Liver (tissue), 9 donors: Measurements from ENCODE around the gene ADGRA1. TPM values are rescaled to one million over a fixed set of nuclear protein-coding genes. Genes with fewer than 3 reads are reported as not detected.

ENCODE experiments used
- DNase-seq: peaks from one replicate; pipeline ENCODE4 v3.0.0-alpha.2; 2017; ENCODE audit warnings: low spot score
- H3K27ac ChIP-seq, 2 donors: one replicate each; pipeline ENCODE4 v1.7.0; 2013; ENCODE audit warnings: inconsistent platforms in 2 of 2, low read length in 2 of 2, control low read depth in 1 of 2, low read depth in 1 of 2, mild to moderate bottlenecking in 1 of 2
- H3K27me3 ChIP-seq, 4 donors: one replicate each; pipeline versions ENCODE4 v1.6.1 to v1.7.0; 2013; ENCODE audit warnings: low read length in 3 of 4, inconsistent platforms in 1 of 4, mild to moderate bottlenecking in 1 of 4, moderate library complexity in 1 of 4; ENCODE audit not compliant: control insufficient read depth in 4 of 4, insufficient read depth in 4 of 4
- H3K36me3 ChIP-seq, 4 donors: one replicate each; pipeline versions ENCODE4 v1.6.1 to v1.7.0; 2013; ENCODE audit warnings: low read length in 3 of 4, mild to moderate bottlenecking in 3 of 4, low read depth in 1 of 4, moderate library complexity in 1 of 4; ENCODE audit not compliant: control insufficient read depth in 4 of 4, insufficient read depth in 3 of 4
- H3K4me1 ChIP-seq, 4 donors: one replicate each; pipeline versions ENCODE4 v1.6.1 to v1.7.0; 2013; ENCODE audit warnings: low read length in 3 of 4, mild to moderate bottlenecking in 3 of 4, moderate library complexity in 1 of 4; ENCODE audit not compliant: control insufficient read depth in 4 of 4, insufficient read depth in 4 of 4
- H3K4me3 ChIP-seq, 3 donors: one replicate each; pipeline versions ENCODE4 v1.6.1 to v1.7.0; 2013; ENCODE audit warnings: low read length in 3 of 3, control low read depth in 1 of 3, low read depth in 1 of 3, mild to moderate bottlenecking in 1 of 3
- H3K9ac ChIP-seq, 2 donors: one replicate each; pipeline ENCODE4 v1.7.0; 2013; ENCODE audit warnings: low read length in 2 of 2, mild to moderate bottlenecking in 2 of 2, moderate library complexity in 2 of 2, control low read depth in 1 of 2, low read depth in 1 of 2
- H3K9me3 ChIP-seq, 4 donors: one replicate each; pipeline versions ENCODE4 v1.6.1 to v1.7.0; 2013; ENCODE audit warnings: low read length in 3 of 4; ENCODE audit not compliant: control insufficient read depth in 4 of 4
- EGR1 ChIP-seq, 2 donors: IDR thresholded peaks; 2 replicates each; pipeline ENCODE4 v1.6.1; 2016 to 2018; ENCODE audit warnings: antibody characterized with exemption in 2 of 2, low read depth in 2 of 2
- FOXA1 ChIP-seq: IDR thresholded peaks from 2 replicates; pipeline ENCODE4 v1.6.1; 2016; ENCODE audit warnings: antibody characterized with exemption
- FOXA2 ChIP-seq: IDR thresholded peaks from 2 replicates; pipeline ENCODE4 v1.6.1; 2016; ENCODE audit warnings: antibody characterized with exemption
- GABPA ChIP-seq, 2 donors: IDR thresholded peaks in 1 of 2; conservative IDR thresholded peaks in 1 of 2; 2 replicates each; pipeline ENCODE4 v1.6.1; 2016; ENCODE audit warnings: antibody characterized with exemption in 2 of 2, mild to moderate bottlenecking in 1 of 2, moderate library complexity in 1 of 2
- HNF4A ChIP-seq, 2 donors: conservative IDR thresholded peaks; 2 replicates each; pipeline ENCODE4 v1.6.1; 2016; ENCODE audit warnings: antibody characterized with exemption in 2 of 2, mild to moderate bottlenecking in 2 of 2
- HNF4G ChIP-seq: IDR thresholded peaks from 2 replicates; pipeline ENCODE4 v1.6.1; 2016; ENCODE audit warnings: antibody characterized with exemption
- NR2F2 ChIP-seq: IDR thresholded peaks from 2 replicates; pipeline ENCODE4 v1.6.1; 2016; ENCODE audit warnings: antibody characterized with exemption
- RAD21 ChIP-seq, 2 donors: IDR thresholded peaks; 2 replicates each; pipeline ENCODE4 v1.6.1; 2016; ENCODE audit warnings: antibody characterized with exemption in 2 of 2, mild to moderate bottlenecking in 2 of 2
- RXRA ChIP-seq, 2 donors: IDR thresholded peaks; 2 replicates each; pipeline ENCODE4 v1.6.1; 2017 to 2018; ENCODE audit warnings: antibody characterized with exemption in 2 of 2, mild to moderate bottlenecking in 1 of 2
- SP1 ChIP-seq: IDR thresholded peaks from 2 replicates; pipeline ENCODE4 v1.6.1; 2018; ENCODE audit warnings: antibody characterized with exemption, mild to moderate bottlenecking
- TAF1 ChIP-seq: conservative IDR thresholded peaks from 2 replicates; pipeline ENCODE4 v1.6.1; 2016; ENCODE audit warnings: antibody characterized with exemption, mild to moderate bottlenecking
- YY1 ChIP-seq: IDR thresholded peaks from 2 replicates; pipeline ENCODE4 v1.6.1; 2016; ENCODE audit warnings: antibody characterized with exemption, mild to moderate bottlenecking
- WGBS: extraction: QIAGEN DNeasy Blood & Tissue Kit; methylation state at CpG from one replicate; pipeline ENCODE4 v1.1.7; 2013; 5-methylcytosine and 5-hydroxymethylcytosine counted together
- polyA plus RNA-seq, 2 donors: library from polyadenylated mRNA; stranded (reverse) in 1 of 2; unstranded in 1 of 2; fragments of 200-250 nt in 1 of 2; fragments of >200 nt in 1 of 2; fragmentation: Nextera tagmentation in 1 of 2; extraction: Ambion mirVana in 1 of 2; gene quantifications; one replicate each; pipeline versions ENCODE4 v1.2.1 to v1.2.3, GENCODE V29; 2013 to 2015
- total RNA-seq, 2 donors: library from RNA; depleted of rRNA; stranded (reverse); fragments of >200 nt; gene quantifications; one replicate each; pipeline ENCODE4 v1.2.3, GENCODE V29; 2014
- TF ChIP-seq, protein P1 (sequence below): IDR thresholded peaks from 2 replicates; pipeline ENCODE4 v1.6.1; 2016; ENCODE audit warnings: antibody characterized with exemption
- TF ChIP-seq, protein P2 (sequence below): IDR thresholded peaks from 2 replicates; pipeline ENCODE4 v1.6.1; 2016; ENCODE audit warnings: antibody characterized with exemption
- TF ChIP-seq, protein P3 (sequence below): fragments of 150-350 bp; IDR thresholded peaks from 2 replicates; pipeline ENCODE4 v1.5.1; 2017; ENCODE audit warnings: improper control_type of control experiment, low read depth, low read length; ENCODE audit not compliant: missing input control
- TF ChIP-seq, protein P4 (sequence below): IDR thresholded peaks from 2 replicates; pipeline ENCODE4 v1.6.1; 2016; ENCODE audit warnings: antibody characterized with exemption
- TF ChIP-seq, protein P5 (sequence below): IDR thresholded peaks from 2 replicates; pipeline ENCODE4 v1.6.1; 2016; ENCODE audit warnings: antibody characterized with exemption, mild to moderate bottlenecking
- donor health status: healthy.
- donor health status: healthy.
- donor health status: healthy.
- donor health status: healthy.
- donor health status: healthy.

ADGRA1 gene
- total and polyA plus RNA-seq, 4 donors, result 0.08 to 0.70 (median 0.12) TPM; not detected in 1

DNA sequence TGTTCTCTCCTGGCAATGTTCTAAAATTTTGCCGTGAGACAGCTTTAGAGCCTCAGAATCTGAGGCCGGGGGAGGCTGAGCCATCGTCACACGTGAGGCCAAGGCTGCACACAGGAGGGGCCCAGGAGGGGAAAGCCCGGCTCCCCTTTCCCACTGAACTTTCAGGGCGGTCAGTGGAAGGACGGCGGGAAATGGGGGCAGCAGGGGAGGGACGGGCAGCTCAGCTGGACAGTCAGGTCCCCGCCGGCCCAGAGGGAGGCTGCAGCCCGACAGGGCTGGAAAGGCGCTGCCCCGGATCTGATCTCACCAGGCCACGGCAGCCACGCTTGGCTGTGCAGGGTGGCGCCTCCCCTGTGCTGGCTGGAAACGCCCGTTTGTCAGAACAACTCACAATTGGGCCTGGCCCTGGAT is 43.3 kb upstream of the ADGRA1 start:
- no peaks in the 10 kb centered on the region for H3K4me1 ChIP-seq
- H3K27me3 ChIP-seq, result peaks cover 0 to 2% (median 0%) of the 10 kb centered on the region in 4 donors
- WGBS, result 70% methylated on average over 19 of the region's 19 CpGs
- H3K27ac ChIP-seq, result no peak overlapping the region
- no peaks in the 10 kb centered on the region for H3K36me3 ChIP-seq
- TF ChIP-seq FOXA2, result no peak
- TF ChIP-seq RAD21 (IDR thresholded peaks at IDR 0.05), result no peak
- TF ChIP-seq, protein P1, sequence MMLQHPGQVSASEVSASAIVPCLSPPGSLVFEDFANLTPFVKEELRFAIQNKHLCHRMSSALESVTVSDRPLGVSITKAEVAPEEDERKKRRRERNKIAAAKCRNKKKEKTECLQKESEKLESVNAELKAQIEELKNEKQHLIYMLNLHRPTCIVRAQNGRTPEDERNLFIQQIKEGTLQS, result no peak
- no peak for TF ChIP-seq HNF4A (conservative IDR thresholded peaks at IDR 0.05)
- TF ChIP-seq RXRA (IDR thresholded peaks at IDR 0.05), result no peak
- TF ChIP-seq GABPA (IDR thresholded peaks at IDR 0.05 in 1 of 2, conservative IDR thresholded peaks at IDR 0.05 in 1 of 2), result no peak
- TF ChIP-seq, protein P2, sequence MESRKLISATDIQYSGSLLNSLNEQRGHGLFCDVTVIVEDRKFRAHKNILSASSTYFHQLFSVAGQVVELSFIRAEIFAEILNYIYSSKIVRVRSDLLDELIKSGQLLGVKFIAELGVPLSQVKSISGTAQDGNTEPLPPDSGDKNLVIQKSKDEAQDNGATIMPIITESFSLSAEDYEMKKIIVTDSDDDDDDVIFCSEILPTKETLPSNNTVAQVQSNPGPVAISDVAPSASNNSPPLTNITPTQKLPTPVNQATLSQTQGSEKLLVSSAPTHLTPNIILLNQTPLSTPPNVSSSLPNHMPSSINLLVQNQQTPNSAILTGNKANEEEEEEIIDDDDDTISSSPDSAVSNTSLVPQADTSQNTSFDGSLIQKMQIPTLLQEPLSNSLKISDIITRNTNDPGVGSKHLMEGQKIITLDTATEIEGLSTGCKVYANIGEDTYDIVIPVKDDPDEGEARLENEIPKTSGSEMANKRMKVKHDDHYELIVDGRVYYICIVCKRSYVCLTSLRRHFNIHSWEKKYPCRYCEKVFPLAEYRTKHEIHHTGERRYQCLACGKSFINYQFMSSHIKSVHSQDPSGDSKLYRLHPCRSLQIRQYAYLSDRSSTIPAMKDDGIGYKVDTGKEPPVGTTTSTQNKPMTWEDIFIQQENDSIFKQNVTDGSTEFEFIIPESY, result no peak
- TF ChIP-seq TAF1, result no peak
- no peak for TF ChIP-seq YY1
- TF ChIP-seq, protein P3, sequence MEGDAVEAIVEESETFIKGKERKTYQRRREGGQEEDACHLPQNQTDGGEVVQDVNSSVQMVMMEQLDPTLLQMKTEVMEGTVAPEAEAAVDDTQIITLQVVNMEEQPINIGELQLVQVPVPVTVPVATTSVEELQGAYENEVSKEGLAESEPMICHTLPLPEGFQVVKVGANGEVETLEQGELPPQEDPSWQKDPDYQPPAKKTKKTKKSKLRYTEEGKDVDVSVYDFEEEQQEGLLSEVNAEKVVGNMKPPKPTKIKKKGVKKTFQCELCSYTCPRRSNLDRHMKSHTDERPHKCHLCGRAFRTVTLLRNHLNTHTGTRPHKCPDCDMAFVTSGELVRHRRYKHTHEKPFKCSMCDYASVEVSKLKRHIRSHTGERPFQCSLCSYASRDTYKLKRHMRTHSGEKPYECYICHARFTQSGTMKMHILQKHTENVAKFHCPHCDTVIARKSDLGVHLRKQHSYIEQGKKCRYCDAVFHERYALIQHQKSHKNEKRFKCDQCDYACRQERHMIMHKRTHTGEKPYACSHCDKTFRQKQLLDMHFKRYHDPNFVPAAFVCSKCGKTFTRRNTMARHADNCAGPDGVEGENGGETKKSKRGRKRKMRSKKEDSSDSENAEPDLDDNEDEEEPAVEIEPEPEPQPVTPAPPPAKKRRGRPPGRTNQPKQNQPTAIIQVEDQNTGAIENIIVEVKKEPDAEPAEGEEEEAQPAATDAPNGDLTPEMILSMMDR, result no peak
- TF ChIP-seq SP1, result no peak
- no peak for TF ChIP-seq HNF4G
- TF ChIP-seq, protein P4, sequence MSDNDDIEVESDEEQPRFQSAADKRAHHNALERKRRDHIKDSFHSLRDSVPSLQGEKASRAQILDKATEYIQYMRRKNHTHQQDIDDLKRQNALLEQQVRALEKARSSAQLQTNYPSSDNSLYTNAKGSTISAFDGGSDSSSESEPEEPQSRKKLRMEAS, result no peak
- TF ChIP-seq NR2F2, result no peak
- no peak for TF ChIP-seq FOXA1
- no peak for TF ChIP-seq EGR1 (IDR thresholded peaks at IDR 0.05; ENCODE audit: low read depth in 2 of 2)
- TF ChIP-seq, protein P5, sequence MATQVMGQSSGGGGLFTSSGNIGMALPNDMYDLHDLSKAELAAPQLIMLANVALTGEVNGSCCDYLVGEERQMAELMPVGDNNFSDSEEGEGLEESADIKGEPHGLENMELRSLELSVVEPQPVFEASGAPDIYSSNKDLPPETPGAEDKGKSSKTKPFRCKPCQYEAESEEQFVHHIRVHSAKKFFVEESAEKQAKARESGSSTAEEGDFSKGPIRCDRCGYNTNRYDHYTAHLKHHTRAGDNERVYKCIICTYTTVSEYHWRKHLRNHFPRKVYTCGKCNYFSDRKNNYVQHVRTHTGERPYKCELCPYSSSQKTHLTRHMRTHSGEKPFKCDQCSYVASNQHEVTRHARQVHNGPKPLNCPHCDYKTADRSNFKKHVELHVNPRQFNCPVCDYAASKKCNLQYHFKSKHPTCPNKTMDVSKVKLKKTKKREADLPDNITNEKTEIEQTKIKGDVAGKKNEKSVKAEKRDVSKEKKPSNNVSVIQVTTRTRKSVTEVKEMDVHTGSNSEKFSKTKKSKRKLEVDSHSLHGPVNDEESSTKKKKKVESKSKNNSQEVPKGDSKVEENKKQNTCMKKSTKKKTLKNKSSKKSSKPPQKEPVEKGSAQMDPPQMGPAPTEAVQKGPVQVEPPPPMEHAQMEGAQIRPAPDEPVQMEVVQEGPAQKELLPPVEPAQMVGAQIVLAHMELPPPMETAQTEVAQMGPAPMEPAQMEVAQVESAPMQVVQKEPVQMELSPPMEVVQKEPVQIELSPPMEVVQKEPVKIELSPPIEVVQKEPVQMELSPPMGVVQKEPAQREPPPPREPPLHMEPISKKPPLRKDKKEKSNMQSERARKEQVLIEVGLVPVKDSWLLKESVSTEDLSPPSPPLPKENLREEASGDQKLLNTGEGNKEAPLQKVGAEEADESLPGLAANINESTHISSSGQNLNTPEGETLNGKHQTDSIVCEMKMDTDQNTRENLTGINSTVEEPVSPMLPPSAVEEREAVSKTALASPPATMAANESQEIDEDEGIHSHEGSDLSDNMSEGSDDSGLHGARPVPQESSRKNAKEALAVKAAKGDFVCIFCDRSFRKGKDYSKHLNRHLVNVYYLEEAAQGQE, result no peak
- no peak overlapping the region for H3K4me3 ChIP-seq
- no peaks in the 10 kb centered on the region for H3K9me3 ChIP-seq
- DNase-seq, result no peak
- no peak overlapping the region for H3K9ac ChIP-seq
